Colonic mucosa (tissue), 4 donors: ENCODE results near the gene EXD3. TPM values are rescaled to one million over a fixed set of nuclear protein-coding genes. Genes with fewer than 3 reads are reported as not detected.
"Not testable (repeated sequence)": the region's sequence is repeated elsewhere in the genome, so short reads cannot be mapped to it uniquely, and the experiment has no call there.

ENCODE experiments used
- DNase-seq: peaks from one replicate; pipeline ENCODE4 v3.0.0-alpha.2; 2020
- H3K27ac ChIP-seq: fragments of 200-600 bp; one replicate; pipeline ENCODE4 v1.8.0; 2021
- H3K27me3 ChIP-seq: fragments of 200-600 bp; one replicate; pipeline ENCODE4 v1.8.0; 2021
- H3K36me3 ChIP-seq: fragments of 200-600 bp; one replicate; pipeline ENCODE4 v1.8.0; 2021
- H3K4me1 ChIP-seq: fragments of 200-600 bp; one replicate; pipeline ENCODE4 v1.8.0; 2021; ENCODE audit warnings: mild to moderate bottlenecking
- H3K4me3 ChIP-seq: fragments of 200-600 bp; one replicate; pipeline ENCODE4 v1.8.0; 2021
- H3K9ac ChIP-seq, 2 donors: one replicate each; pipeline ENCODE4 v1.7.0; 2013; ENCODE audit warnings: control low read depth in 2 of 2, low read depth in 2 of 2, low read length in 2 of 2
- H3K9me3 ChIP-seq: fragments of 200-600 bp; one replicate; pipeline ENCODE4 v1.8.0; 2021
- intact Hi-C: fragments of 100-400 bp; cut with DNase I; formaldehyde crosslinking; loops from one replicate; pipeline ENCODE4 v1.14.1; 2022
- total RNA-seq, 2 donors: library from RNA; stranded (reverse); fragmentation: NEBNext Ultra II Directional in 1 of 2; extraction: Animal tissue kit (Norgen Biotek cat#: 25700) in 1 of 2; gene quantifications; one replicate each; pipeline ENCODE4 v1.2.1, GENCODE V29; 2021
- TF ChIP-seq, protein P1 (sequence below): fragments of 200-600 bp; IDR thresholded peaks from one replicate; pipeline ENCODE4 v1.8.0; 2022; ENCODE audit warnings: antibody characterized with exemption, mild to moderate bottlenecking
- donor health status: healthy.
- donor health status: DM: no; HTN: no; CAD: no.
- donor health status: DM: no; HTN: no; CAD: no.

The EXD3 gene
- total RNA-seq, 2 donors from 2014 or later = 34.9 to 36.4 TPM

DNA sequence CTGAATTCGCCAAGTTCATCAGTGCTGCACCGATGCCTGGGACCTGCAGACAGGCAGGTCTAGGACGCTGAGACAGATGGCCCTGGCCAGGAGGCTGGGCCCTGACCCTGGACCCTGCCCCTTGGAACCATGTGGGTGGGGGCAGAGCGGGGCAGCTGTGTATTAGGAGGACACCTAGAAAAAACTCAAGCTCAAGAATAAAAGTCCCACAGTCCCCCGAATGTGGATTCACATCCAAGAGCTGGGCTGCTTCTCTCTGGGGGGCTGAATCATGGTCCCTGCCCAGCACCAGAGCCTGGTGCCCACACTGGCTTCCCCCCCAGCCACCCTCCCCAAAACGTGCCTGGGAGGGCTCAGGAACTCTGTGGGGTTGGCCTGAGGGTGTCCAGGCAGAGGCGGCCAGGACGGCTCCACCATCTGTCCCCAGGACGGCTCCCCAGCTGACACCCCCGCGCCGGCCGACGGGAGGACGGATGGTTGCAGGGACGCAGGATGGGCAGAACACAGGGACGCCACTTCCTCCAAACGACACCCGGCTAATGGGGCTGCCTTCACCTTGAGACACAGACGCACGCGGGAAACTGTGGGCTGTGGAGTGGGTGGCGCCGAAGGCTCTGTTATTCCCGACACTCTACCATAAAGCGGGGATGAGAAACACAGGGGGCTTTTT lies 34.9 kb downstream of the EXD3 start:
- no peaks in the 10 kb centered on the region for H3K27me3 ChIP-seq
- intact Hi-C loops = no loop called here
- H3K36me3 ChIP-seq = no peaks in the 10 kb centered on the region
- no peak overlapping the region for H3K4me3 ChIP-seq
- TF ChIP-seq, protein P1, sequence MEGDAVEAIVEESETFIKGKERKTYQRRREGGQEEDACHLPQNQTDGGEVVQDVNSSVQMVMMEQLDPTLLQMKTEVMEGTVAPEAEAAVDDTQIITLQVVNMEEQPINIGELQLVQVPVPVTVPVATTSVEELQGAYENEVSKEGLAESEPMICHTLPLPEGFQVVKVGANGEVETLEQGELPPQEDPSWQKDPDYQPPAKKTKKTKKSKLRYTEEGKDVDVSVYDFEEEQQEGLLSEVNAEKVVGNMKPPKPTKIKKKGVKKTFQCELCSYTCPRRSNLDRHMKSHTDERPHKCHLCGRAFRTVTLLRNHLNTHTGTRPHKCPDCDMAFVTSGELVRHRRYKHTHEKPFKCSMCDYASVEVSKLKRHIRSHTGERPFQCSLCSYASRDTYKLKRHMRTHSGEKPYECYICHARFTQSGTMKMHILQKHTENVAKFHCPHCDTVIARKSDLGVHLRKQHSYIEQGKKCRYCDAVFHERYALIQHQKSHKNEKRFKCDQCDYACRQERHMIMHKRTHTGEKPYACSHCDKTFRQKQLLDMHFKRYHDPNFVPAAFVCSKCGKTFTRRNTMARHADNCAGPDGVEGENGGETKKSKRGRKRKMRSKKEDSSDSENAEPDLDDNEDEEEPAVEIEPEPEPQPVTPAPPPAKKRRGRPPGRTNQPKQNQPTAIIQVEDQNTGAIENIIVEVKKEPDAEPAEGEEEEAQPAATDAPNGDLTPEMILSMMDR = no peak
- H3K27ac ChIP-seq = no peak overlapping the region
- peaks cover 8% of the 10 kb centered on the region for H3K4me1 ChIP-seq
- no peaks in the 10 kb centered on the region for H3K9me3 ChIP-seq
- no peak for DNase-seq
- H3K9ac ChIP-seq = no peak overlapping the region

DNA sequence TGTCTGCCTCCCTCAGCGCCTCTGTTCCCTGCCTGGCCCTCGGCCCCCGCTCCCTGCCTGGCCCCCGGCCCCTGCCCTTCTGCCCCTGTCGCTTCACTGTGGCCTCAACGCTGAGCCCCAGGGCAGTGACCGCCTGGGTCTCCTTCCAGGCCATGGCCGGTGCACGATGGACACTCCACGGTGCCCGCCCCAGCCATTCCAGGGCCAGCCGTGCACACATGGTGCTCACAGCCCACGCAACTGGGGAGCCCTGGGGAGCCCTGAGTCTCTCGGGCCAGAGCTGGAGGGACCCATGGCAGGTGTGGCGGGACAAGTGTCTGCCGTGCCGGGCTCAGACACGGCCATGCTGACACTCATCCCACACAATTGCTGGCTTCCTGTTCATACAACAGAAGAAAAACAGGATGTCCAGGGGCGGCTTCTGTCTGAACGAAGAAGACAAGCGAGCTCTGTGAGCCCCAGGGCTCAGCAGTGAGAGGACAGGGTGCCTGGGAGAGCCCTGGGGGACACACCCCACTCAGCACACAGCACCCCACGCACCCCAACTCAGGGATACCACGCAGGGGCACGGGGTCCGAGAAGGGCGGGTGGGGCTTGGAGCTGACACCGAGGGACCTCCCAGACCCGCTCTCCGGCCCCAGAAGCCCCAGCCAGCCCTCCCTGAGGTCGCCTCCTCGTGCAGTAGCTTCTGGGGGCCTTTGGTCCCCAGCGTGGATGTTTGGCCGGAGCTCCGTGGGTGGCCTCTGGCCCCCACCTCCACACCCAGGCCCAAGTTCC lies 35.7 kb downstream of the EXD3 start:
- H3K4me3 ChIP-seq = no peak overlapping the region
- no peak overlapping the region for H3K9ac ChIP-seq
- no peak overlapping the region for H3K27ac ChIP-seq
- H3K36me3 ChIP-seq = no peaks in the 10 kb centered on the region
- intact Hi-C loops = no loop called here
- no peaks in the 10 kb centered on the region for H3K9me3 ChIP-seq
- H3K4me1 ChIP-seq = peaks cover 8% of the 10 kb centered on the region
- TF ChIP-seq, protein P1 = no peak
- no peaks in the 10 kb centered on the region for H3K27me3 ChIP-seq
- no peak for DNase-seq

- DNase-seq, H3K36me3 ChIP-seq, H3K4me1 ChIP-seq, H3K27ac ChIP-seq, H3K9ac ChIP-seq, intact Hi-C loops, H3K9me3 ChIP-seq, H3K4me3 ChIP-seq, H3K27me3 ChIP-seq: not testable (repeated sequence)
These were observed 36.4 kb downstream of the EXD3 start for GRCh38 chr9:137386507-137387113.

- H3K9me3 ChIP-seq = no peaks in the 10 kb centered on the region
- no peak for DNase-seq
- no peaks in the 10 kb centered on the region for H3K4me1 ChIP-seq
- no peak overlapping the region for H3K4me3 ChIP-seq
- H3K36me3 ChIP-seq = no peaks in the 10 kb centered on the region
- H3K9ac ChIP-seq = no peak overlapping the region
- H3K27me3 ChIP-seq = no peaks in the 10 kb centered on the region
- H3K27ac ChIP-seq = no peak overlapping the region
- TF ChIP-seq, protein P1 = no peak
- intact Hi-C loops = no loop called here
These were observed 37.8 kb downstream of the EXD3 start for GRCh38 chr9:137385061-137385655.

DNA sequence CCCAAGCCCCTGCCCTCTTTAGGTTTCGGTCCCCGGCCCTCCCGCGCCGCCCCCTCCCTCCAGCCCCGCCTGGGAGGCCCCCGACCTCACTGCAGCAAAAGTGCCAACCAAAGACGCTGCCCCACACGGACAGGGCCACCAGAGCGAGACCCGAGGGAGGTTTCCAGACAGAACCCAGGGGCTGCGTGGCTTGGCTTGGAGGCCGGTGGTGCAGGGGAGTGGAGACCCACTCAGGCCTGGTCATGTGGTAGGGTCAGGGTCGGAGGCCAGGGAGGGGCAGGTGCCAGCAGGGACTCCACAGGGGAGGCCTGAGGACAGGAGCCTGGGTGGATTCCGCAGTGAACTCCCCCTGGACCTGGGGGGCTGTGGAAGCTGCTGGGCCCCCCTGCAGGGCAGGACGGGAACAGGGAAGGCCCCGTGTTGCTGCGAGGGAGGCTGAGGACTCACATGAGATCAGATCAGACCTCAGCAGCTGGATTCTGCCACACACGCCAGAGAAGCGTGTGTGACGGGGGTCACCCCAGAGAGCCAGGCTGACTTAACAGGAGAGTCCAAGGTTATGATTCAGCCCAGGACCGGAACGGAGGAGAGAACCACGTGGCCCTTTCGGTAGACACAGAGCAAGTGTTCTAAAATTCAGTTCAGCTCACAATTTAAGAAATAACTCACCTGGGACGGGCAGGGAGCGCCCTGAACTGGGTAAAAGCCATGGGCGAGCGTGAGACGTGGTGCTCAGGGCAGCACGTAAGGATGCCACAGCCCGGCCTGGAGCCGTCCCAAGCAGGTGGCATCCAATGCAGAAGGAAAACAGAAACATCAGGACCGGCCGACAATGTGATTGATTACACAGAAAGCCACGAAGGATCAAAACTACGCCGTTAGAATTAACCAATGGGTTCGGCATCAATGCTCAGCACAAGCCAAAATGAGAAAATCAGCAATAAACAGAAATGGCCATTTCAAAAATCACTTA lies 38.9 kb downstream of the EXD3 start:
- TF ChIP-seq, protein P1 = no peak
- no peak overlapping the region for H3K27ac ChIP-seq
- no peak overlapping the region for H3K9ac ChIP-seq
- H3K27me3 ChIP-seq = no peaks in the 10 kb centered on the region
- no peaks in the 10 kb centered on the region for H3K36me3 ChIP-seq
- H3K9me3 ChIP-seq = no peaks in the 10 kb centered on the region
- DNase-seq = no peak
- no peaks in the 10 kb centered on the region for H3K4me1 ChIP-seq
- intact Hi-C loops = no loop called here
- no peak overlapping the region for H3K4me3 ChIP-seq
